Measurements from ENCODE around the gene MYOM1.

GRCh38 chr18:3213300-3214059, 6.3 kb downstream of the MYOM1 start:
- no peak for TF ChIP-seq POLR2AphosphoS5 (IDR thresholded peaks at IDR 0.05; ENCODE audit: borderline replicate concordance, low read depth, low read length)
- TF ChIP-seq EZH2 (IDR thresholded peaks at IDR 0.05) = no peak

Measured in SK-N-MC (cell line).